Endothelial cell of hepatic sinusoid (primary cell): ENCODE data around the gene UBXN2A.
"Not testable (repeated sequence)": the region's sequence is repeated elsewhere in the genome, so short reads cannot be mapped to it uniquely, and the experiment has no call there.

ENCODE experiments used
- in situ Hi-C: cut with HindIII; loops from 2 replicates; pipeline ENCODE4 v1.10.0; 2017; ENCODE audit warnings: low sequenced_read_pairs

UBXN2A gene

GRCh38 chr2:24043133-24043532 lies 102.9 kb downstream of the UBXN2A start:
- in situ Hi-C loops = not testable (repeated sequence)

GRCh38 chr2:24045511-24046508 lies 105.5 kb downstream of the UBXN2A start:
- in situ Hi-C loops = no loop called here

DNA sequence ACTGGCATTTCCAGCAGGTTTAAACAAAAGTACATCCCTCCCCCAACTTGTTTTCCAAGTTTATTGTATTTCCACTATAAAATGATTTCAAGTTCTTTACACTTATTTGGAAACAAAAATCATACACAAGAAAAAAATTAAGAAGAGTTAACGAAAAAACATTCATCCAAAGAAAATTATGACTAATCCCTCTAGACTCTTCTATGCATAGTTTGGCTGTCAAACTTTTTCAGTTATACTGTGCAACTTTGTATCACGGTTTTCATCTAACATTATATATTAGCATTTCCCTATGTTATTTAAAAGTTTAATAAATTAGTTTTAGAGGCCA lies 106.3 kb downstream of the UBXN2A start:
- in situ Hi-C loops = no loop called here

DNA sequence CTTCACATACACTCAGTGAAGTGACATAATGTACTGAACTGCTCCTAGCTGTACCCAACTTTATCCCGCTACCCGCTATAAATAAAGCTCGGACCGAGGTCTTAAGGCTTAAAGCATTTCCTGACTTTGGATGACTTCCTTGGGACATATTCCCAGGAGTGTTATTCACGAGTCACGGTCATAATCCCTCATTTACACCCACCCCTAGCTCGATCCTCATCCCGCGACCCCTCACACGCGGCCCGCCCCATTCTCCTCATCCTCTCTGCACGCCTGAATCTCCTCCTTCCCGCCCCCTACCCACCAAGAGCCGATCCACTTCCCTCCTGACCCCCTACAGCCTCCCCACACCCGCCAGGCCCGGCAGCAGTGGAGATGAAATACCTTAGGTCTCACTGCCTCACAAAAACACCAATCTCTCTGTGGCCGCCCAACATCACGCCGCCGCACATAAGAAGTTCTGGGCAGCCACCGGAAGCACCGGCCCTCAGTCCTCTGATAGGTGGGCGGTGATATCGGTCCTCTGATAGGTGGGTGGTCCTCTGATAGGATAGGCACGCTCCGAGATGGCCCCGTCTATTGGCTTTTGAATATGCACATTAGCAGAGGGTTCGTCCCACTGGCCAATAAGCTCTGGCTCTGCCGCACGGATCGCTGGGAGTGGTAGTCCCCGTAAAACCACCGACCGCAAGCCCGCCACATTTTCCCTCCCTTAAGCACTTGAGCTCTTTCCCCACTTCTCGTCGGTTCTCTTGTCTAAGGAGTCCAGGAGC lies 106.9 kb downstream of the UBXN2A start, which contains the start of gene WDCP:
WDCP (minus strand) TSS at position 462 of the 773 bp plus-strand sequence. CDS start 7,897 bp downstream, outside the sequence.
- in situ Hi-C loops = no loop called here

DNA sequence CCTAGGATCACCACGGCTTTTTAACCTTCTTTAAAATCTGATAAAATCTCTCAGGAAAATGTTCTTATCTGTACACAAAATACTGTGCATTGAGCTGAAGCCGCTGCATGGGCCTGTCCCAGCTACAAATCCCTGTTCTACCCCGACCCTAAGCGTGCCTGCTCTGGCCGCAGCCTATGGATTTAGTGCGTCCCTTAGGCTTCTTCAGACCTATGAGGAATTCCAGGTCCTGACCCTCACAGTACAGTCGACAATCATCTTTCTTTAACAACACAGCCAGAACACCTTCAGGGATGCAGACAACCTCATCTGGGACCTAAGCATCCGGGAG lies 107.4 kb downstream of the UBXN2A start:
- in situ Hi-C loops = no loop called here

DNA sequence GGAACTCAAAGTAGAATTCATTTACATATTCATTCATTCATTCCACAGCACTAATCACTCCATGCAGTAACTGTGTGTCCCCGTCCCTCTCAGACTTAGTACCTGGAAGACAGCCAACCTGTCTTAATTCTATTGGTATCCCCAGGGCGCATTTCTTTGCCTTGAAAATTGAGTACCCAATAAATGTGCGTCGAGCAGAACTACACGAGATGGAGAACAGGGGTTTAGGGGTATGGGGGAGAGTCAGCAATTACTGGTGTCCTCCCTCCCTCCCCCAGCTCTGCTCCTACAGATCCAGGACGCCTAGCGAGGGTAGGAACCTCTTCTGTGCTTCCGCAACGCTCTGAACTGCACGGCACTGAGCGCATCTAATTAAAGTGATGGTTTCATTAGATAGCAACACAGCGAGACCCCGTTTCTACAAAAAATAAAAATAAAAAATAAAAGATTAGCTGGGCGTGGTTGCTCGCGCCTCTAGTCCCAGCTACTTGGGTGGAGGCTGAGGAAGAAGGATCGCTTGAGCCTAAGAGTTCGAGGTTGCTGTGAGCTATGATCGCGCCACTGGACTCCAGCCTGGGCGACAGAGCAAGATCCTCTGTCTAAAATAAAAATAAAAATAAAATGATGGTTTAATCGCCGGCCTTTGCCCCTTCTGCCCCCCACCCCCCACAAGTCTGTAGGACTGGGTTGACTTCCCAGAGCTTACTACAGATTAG lies 108.7 kb downstream of the UBXN2A start:
- in situ Hi-C loops = no loop called here

- in situ Hi-C loops = no loop called here
Measured at GRCh38 chr2:24049485-24050021, 109.3 kb downstream of the UBXN2A start, which contains the start of gene FKBP1B. TSS of gene FKBP1B (plus strand) at chr2:24049741. CDS start at chr2:24049850, 109 bp downstream.

DNA sequence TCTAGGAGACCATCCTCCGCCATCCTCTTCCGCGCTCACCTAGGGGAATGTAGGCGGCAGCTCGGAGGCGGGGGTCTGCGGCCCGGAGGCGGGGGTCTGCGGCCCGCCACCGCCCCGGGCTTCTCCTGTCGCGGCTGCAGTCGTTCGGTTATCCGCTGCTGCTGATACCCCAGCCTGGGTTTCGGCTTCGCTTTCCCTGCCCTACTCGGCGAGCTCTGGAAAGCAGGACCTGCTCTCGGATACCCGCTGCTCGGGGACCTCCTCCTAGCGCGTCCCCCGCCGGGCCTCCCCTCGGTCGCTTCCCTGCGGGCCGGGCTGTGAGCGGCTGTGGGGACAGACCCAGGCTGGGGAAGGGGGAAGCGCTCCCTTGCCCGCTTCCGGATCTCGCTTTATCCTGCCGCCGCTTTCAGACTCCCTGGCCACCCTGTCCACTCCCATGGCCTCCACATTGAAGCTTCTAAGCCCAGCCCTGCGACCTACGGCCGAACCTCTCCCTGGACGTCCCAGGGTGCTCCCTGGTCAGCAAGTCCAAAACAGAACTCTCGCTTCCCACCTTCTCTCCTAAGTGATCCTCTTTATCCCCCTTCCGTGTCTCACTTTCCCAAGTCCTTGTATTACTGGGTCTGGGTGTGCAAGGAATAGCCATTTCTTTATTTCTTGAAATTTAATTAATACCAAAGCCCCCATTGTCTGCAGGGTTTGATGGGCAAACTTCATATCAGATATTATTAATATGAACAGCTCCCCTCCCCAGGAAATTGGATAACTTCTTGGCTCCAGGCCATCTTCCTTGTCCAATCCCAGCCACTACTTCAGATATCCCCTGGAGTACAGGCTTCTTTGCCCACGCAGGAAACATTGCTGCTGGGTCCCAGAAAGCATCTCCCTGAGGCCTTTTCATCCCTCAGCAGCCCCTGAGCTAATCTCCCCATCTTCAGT lies 110.0 kb downstream of the UBXN2A start:
- in situ Hi-C loops = no loop called here

GRCh38 chr2:24051833-24052232 lies 111.6 kb downstream of the UBXN2A start:
- in situ Hi-C loops = no loop called here

DNA sequence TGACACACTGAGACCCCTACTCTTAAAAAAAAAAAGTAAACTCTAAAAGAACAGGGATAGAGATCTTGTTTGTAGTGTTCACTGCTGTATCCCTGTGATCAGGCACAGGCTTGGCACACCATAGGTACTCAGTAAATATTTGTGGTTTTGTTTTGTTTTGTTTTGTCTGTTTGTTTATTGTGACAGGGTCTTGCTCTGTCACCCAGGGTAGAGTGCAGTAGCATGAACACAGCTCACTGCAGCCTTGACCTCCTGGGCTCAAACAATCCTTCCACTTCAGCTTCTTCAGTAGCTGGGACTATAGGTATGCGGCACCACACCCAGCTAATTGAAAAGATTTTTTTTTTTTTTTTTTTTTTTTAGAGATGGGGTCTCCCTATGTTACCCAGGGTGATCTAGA lies 112.7 kb downstream of the UBXN2A start:
- in situ Hi-C loops = no loop called here
